Stimulated activated CD4-positive, alpha-beta T cell treated with anti-CD3 and anti-CD28 coated beads, Interleukin-12 subunit alpha, Interleukin-12 subunit beta, amount 100 ng/mL, for 24 hours (primary cell): ENCODE results near the gene OLFM1.
"Not testable (repeated sequence)": the region's sequence is repeated elsewhere in the genome, so short reads cannot be mapped to it uniquely, and the experiment has no call there.

Experiments
- DNase-seq, 2 experiments: peaks; one replicate each; pipeline ENCODE4 v3.0.0-alpha.2; 2020; ENCODE audit warnings: low read depth in 2 of 2

Gene OLFM1

GRCh38 chr9:135106551-135107270 is 19.2 kb downstream of the OLFM1 start:
- DNase-seq = no peak

DNA sequence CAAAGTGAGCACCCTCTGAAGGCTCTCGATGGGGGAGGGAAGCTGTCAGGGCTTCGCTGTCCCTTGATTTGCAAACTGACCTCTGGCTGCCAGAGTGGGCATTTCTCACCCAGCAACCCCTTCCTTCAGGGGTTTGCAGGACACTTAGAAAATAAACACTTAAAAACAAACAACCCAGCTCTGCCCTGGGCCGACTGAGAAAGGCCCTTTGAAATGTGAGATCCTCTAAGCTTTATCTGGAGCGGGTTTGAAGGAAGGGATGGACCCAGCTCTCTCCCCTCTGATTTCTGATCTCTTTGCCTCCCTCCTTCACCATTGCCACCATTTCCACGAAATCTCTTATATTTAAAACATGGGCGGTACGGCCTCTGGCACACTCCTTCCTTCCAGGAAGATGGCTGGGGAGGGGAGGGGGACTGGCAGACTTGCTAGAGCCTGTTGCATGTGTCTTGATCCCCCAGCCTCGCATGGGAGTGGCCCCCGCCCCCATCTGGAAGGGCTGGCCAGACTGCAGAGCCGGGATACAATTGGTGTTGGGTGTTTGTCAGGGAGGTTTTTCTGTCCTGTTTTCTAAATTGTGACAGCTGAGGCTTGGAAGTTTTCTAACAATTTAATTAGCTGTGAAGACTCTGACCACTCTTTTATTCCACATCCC is 20.2 kb downstream of the OLFM1 start:
- DNase-seq = no peak

DNA sequence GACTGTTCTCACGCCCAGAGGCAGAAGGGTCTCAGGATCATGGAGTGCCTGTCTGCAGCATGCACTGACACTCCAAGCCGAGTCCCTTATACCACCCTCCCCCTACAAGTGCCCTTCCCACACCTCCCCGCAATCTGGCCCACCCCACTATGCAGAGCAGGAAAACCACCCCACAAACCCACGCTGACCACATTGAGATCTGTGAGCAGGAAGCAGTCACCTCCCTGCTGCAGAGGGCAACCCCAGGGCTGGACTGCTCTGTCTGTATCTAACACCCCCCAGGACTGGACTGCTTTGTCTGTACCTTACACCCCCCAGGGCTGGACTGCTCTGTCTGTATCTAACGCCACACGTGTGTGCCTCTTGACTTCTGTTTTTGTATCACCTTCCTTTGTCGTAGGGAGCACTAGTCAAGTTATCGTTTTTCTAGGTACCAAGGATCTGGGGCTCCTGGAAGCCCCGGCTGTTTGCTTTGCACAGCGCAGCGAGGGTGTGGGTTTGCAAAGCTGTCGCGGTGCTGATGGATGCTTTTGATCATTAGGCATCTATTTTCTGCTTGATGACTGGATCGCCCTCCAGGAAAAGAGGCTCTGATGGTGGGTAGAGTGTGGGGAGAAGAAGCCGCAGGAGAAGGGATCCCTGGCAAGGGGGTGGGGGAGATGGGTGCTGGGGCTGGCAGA is 21.5 kb downstream of the OLFM1 start:
- DNase-seq = no peak

- no peak for DNase-seq
Observed at GRCh38 chr9:135109650-135110049, 22.2 kb downstream of the OLFM1 start.

DNA sequence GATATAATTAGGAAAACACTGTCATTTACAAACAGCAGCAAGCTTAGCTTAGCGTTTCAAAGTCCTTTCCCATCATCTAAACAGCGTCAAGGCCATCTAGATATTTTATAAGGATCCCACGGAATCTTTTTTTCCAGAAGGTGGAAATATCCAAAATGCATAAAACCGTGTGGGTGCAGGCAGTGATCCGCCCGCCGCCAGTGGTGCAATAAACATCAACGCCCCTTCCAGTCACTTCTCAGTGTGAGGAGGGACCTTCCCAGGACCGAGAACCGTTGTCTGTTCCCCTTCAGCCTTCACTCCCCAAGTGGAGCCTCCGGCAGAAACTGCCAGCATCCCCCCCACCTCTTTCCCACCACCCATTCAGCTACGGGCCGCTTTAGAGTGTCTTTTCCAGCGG is 22.9 kb downstream of the OLFM1 start:
- DNase-seq = no peak

- not testable (repeated sequence) for DNase-seq
Observed at GRCh38 chr9:135111600-135111999, 24.1 kb downstream of the OLFM1 start.

DNA sequence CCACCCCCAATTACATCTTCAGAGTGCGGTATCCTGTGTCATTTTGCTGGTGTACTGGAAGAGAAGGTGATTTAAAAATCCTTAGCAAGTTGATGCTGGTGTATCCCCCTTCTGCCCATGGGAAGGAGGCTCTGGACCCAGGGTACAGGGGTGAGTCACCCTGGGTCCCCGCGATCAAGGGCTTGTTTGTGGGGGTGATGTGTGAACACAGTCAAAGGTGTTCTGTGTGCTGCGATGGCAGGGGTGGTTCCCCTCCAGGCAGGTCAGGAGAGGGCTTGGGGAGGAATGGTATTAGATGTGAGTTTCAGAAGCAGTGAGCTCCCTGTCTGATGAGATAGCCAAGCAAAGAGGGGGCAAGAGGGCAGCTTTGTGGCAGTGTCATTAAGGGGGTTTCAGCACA is 28.9 kb downstream of the OLFM1 start:
- no peak for DNase-seq

DNA sequence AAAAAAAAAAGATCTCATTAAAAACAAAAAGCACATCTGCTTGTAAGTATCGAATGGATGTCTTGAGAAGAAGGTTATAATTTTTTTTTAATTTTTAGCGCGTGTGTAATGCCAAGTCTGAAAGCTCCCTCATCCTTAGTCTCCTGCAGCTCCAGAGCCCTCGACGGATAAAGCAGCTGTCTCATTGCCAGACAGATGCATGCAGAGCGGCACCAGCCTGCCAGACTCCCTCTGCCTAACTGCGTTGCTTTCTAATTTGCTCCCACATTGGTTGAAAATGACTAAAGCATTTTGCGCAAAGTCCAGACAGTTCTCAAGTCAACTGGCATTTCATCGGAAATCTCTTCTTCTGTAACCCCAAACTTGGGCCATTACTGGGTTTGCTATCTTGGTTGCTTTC is 29.4 kb downstream of the OLFM1 start:
- DNase-seq = no peak

GRCh38 chr9:135117281-135117680 is 29.8 kb downstream of the OLFM1 start:
- DNase-seq = no peak

DNA sequence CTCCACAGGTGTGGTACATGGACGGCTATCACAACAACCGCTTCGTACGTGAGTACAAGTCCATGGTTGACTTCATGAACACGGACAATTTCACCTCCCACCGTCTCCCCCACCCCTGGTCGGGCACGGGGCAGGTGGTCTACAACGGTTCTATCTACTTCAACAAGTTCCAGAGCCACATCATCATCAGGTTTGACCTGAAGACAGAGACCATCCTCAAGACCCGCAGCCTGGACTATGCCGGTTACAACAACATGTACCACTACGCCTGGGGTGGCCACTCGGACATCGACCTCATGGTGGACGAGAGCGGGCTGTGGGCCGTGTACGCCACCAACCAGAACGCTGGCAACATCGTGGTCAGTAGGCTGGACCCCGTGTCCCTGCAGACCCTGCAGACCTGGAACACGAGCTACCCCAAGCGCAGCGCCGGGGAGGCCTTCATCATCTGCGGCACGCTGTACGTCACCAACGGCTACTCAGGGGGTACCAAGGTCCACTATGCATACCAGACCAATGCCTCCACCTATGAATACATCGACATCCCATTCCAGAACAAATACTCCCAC is 32.1 kb downstream of the OLFM1 start:
- no peak for DNase-seq

- no peak for DNase-seq
Observed at GRCh38 chr9:135120249-135120648, 32.8 kb downstream of the OLFM1 start.

GRCh38 chr9:135122316-135122715 is 34.8 kb downstream of the OLFM1 start:
- DNase-seq = no peak

- DNase-seq = no peak
Observed at GRCh38 chr9:135123126-135123772, 35.8 kb downstream of the OLFM1 start.

GRCh38 chr9:135123773-135124134 is 36.3 kb downstream of the OLFM1 start:
- no peak for DNase-seq

GRCh38 chr9:135126451-135127187 is 39.2 kb downstream of the OLFM1 start:
- DNase-seq = no peak

- DNase-seq = no peak
Observed at GRCh38 chr9:135127718-135128670, 40.5 kb downstream of the OLFM1 start.

GRCh38 chr9:135129137-135129695 is 41.7 kb downstream of the OLFM1 start:
- no peak for DNase-seq

- DNase-seq = peak in 1 of 2 experiments; percentile 11
Observed at GRCh38 chr9:135130207-135130976, 42.9 kb downstream of the OLFM1 start.

DNA sequence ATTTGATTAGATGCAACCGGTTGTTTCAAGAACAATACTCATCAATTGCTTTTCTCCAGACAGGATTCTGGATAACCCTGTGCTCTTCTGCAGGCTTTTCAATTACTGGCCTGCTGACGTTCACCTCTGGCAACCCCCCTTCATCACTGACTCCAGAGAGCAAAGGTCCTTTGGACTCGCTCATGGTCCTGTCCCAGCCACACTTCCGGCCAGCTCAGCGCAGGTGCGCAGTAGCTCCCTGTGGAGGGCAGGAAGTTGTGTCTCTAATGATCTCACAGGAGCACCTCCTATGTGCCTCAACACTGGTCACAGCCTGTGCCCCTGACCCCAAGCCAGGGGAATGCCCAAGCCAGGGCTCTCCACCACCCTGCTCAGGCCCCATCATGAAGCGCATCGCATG is 44.0 kb downstream of the OLFM1 start:
- no peak for DNase-seq
